C4-2B (cell line): ENCODE results near the gene FOXJ3.

Experiments
- ZFX ChIP-seq: fragments of 450-650 bp; IDR thresholded peaks from 2 replicates; pipeline ENCODE4 v1.6.1; 2017
- TF ChIP-seq, protein P1 (sequence below): fragments of 450-650 bp; conservative IDR thresholded peaks from 2 replicates; pipeline ENCODE4 v1.5.1; 2017; ENCODE audit warnings: mild to moderate bottlenecking

DNA sequence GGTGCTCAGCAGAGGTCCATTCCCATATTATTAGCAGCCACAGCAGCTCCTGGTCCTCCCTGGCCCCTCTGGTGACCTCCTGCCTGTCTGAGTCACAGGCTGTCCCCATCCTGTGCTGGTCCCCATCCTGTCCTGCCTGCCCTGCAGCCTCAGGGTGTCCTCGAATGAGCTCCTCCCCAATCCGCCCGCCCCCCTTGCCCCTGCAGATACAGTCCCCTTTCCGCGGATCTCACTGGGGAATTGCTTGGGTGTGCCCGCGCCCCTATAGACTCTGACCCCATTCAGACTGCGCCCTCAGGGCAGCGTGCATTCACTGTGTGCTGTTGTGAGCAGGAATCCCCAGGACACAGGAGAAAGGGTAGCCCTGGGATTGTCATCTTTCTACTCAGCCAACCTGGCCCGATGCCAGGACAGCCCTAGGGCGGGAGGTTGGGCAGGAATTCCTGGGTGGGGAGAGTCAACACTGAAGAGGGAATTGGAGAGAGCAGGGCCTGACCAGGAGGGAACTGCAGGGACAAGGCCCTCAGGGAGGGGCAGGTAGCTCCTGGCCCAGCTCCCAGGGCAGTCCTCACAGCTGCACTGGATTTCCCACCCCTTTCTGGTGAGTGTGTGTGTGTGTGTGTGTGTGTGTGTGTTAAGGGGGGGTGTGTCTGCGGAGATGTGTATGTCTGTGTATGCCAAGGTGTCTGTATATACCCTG lies 169.4 kb downstream of the FOXJ3 start:
- TF ChIP-seq, protein P1, sequence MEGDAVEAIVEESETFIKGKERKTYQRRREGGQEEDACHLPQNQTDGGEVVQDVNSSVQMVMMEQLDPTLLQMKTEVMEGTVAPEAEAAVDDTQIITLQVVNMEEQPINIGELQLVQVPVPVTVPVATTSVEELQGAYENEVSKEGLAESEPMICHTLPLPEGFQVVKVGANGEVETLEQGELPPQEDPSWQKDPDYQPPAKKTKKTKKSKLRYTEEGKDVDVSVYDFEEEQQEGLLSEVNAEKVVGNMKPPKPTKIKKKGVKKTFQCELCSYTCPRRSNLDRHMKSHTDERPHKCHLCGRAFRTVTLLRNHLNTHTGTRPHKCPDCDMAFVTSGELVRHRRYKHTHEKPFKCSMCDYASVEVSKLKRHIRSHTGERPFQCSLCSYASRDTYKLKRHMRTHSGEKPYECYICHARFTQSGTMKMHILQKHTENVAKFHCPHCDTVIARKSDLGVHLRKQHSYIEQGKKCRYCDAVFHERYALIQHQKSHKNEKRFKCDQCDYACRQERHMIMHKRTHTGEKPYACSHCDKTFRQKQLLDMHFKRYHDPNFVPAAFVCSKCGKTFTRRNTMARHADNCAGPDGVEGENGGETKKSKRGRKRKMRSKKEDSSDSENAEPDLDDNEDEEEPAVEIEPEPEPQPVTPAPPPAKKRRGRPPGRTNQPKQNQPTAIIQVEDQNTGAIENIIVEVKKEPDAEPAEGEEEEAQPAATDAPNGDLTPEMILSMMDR, result no peak
- no peak for TF ChIP-seq ZFX
